ENCODE data around the gene TDRD5. TPM values are rescaled to one million over a fixed set of nuclear protein-coding genes. Genes with fewer than 3 reads are reported as not detected.

The TDRD5 gene
- total RNA-seq, 2 experiments from 2014 or later, result not detected

- H3K4me1 Mint-ChIP-seq (ENCODE audit: low read depth), result no peaks in the 10 kb centered on the region
- H3K27ac Mint-ChIP-seq, result no peak overlapping the region
- peaks cover 14% of the 10 kb centered on the region for H3K27me3 Mint-ChIP-seq
- ChIA-PET CTCF (interaction anchor here (3.1 kb wide), 1 partner anchor 25 kb away, joined by 23 read pairs; no protein-coding TSS in a partner anchor), POLR2A (no interaction called here)
- TF ChIP-seq CTCF (IDR thresholded peaks at IDR 0.05), result no peak
- H3K36me3 Mint-ChIP-seq (ENCODE audit: low read depth), result no peaks in the 10 kb centered on the region
- DNase-seq, result no peak
- H3K9me3 Mint-ChIP-seq, result no peaks in the 10 kb centered on the region
- no peak overlapping the region for H3K4me3 Mint-ChIP-seq
- intact Hi-C loops (cut with micrococcal nuclease), result no loop called here
- no peak for ATAC-seq
Observed at GRCh38 chr1:179731643-179732042, 140.0 kb downstream of the TDRD5 start.

Other genes with a start within 250 kb of the TDRD5 start
- 1 to 10 TPM in 1 of 2 experiments, under 1 TPM in 1; 0.27 to 1.5 TPM for gene AXDND1, start 225.9 kb upstream of the TDRD5 start, total RNA-seq
- not detected for gene NPHS2, start 15.9 kb upstream of the TDRD5 start, total RNA-seq
- gene FAM163A, start 151.5 kb downstream of the TDRD5 start, total RNA-seq, result not detected

Data from activated CD8-positive, alpha-beta T cell treated with anti-CD3 and anti-CD28 coated beads for 36 hours (primary cell).